Activated B cell treated with CpG ODN at 0.5 μM for 24 hours (primary cell): ENCODE data around the gene MED9. TPM values are rescaled to one million over a fixed set of nuclear protein-coding genes. Genes with fewer than 3 reads are reported as not detected.

Experiments
- ATAC-seq: fragments of 200-7000 bp; cut with Tn5 transposase; one replicate; pipeline ENCODE4 v1.10.0; 2021; ENCODE audit warnings: low read depth, mild to moderate bottlenecking, moderate library complexity
- CTCF ChIA-PET: fragments of 350-600 bp; sonication (Branson Sonifier 250); formaldehyde crosslinking; loops from one replicate; lab custom pipeline; 2021; ENCODE audit warnings: antibody characterized with exemption; lab: Charles Lee
- POLR2A ChIA-PET: fragments of 350-600 bp; sonication (Branson Sonifier 250); formaldehyde crosslinking; loops from one replicate; lab custom pipeline; 2021; ENCODE audit warnings: antibody characterized with exemption; lab: Charles Lee
- DNase-seq: peaks from one replicate; pipeline ENCODE4 v3.0.0; 2022
- H3K27ac Mint-ChIP-seq: one replicate; pipeline ENCODE4 v1.8.0; 2020; ENCODE audit warnings: mixed read lengths
- H3K27me3 Mint-ChIP-seq: one replicate; pipeline ENCODE4 v1.8.0; 2021; ENCODE audit warnings: mixed read lengths
- H3K36me3 Mint-ChIP-seq: one replicate; pipeline ENCODE4 v1.8.0; 2021; ENCODE audit warnings: low read depth, mixed read lengths
- H3K4me1 Mint-ChIP-seq: one replicate; pipeline ENCODE4 v1.8.0; 2021; ENCODE audit warnings: mixed read lengths
- H3K4me3 Mint-ChIP-seq: one replicate; pipeline ENCODE4 v1.8.0; 2020; ENCODE audit warnings: mild to moderate bottlenecking, mixed read lengths
- H3K9me3 Mint-ChIP-seq: one replicate; pipeline ENCODE4 v1.8.0; 2020; ENCODE audit warnings: mixed read lengths
- intact Hi-C: fragments of 100-400 bp; cut with micrococcal nuclease; formaldehyde crosslinking; loops from one replicate; pipeline ENCODE4 v1.15.1; 2024
- total RNA-seq: library from RNA; stranded (reverse); gene quantifications from 2 replicates; pipeline ENCODE4 v1.2.3, GENCODE V29; 2022
- TF ChIP-seq, protein P1 (sequence below): fragments of 200-600 bp; IDR thresholded peaks from one replicate; pipeline ENCODE4 v1.8.0; 2022; ENCODE audit warnings: antibody characterized with exemption, mild to moderate bottlenecking

The MED9 gene
- total RNA-seq, 1 donor from 2014 or later: 20.1 TPM

GRCh38 chr17:17538417-17539391 lies 61.9 kb downstream of the MED9 start:
- DNase-seq (no peak), ATAC-seq (no peak)
- Mint-ChIP-seq H3K4me3 (no peak overlapping the region), H3K4me1 (no peaks in the 10 kb centered on the region), H3K27ac (no peak overlapping the region), H3K27me3 (no peaks in the 10 kb centered on the region), H3K9me3 (no peaks in the 10 kb centered on the region), H3K36me3 (no peaks in the 10 kb centered on the region)
- ChIA-PET POLR2A (no interaction called here), CTCF (no interaction called here)
- intact Hi-C loops: no loop called here
- TF ChIP-seq, protein P1, sequence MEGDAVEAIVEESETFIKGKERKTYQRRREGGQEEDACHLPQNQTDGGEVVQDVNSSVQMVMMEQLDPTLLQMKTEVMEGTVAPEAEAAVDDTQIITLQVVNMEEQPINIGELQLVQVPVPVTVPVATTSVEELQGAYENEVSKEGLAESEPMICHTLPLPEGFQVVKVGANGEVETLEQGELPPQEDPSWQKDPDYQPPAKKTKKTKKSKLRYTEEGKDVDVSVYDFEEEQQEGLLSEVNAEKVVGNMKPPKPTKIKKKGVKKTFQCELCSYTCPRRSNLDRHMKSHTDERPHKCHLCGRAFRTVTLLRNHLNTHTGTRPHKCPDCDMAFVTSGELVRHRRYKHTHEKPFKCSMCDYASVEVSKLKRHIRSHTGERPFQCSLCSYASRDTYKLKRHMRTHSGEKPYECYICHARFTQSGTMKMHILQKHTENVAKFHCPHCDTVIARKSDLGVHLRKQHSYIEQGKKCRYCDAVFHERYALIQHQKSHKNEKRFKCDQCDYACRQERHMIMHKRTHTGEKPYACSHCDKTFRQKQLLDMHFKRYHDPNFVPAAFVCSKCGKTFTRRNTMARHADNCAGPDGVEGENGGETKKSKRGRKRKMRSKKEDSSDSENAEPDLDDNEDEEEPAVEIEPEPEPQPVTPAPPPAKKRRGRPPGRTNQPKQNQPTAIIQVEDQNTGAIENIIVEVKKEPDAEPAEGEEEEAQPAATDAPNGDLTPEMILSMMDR: no peak

DNA sequence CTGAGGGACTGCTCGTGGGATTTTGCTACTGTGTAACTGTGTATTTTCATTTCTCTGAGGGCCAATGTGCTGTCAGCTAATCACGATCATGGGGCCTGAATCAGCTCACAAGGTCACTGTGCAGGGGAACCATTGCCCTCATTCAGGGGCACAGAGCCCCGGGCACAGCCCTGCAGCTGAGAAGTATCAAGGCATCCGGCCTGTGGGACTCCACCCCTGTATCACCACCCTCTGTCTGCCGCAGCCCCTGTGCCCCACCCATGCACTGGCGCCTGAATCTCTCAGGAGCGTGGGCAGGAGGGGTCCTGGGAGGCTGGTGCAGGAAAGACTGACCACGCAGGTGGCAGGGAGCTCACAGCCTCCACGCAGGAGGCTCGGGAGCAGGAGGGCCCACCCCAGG lies 62.8 kb downstream of the MED9 start:
- ChIA-PET CTCF (no interaction called here), POLR2A (no interaction called here)
- DNase-seq (no peak), ATAC-seq (no peak)
- no peaks in the 10 kb centered on the region for H3K4me1 Mint-ChIP-seq
- intact Hi-C loops: no loop called here
- no peaks in the 10 kb centered on the region for H3K27me3 Mint-ChIP-seq
- TF ChIP-seq, protein P1: no peak
- H3K9me3 Mint-ChIP-seq: no peaks in the 10 kb centered on the region
- H3K36me3 Mint-ChIP-seq: no peaks in the 10 kb centered on the region
- H3K4me3 Mint-ChIP-seq: no peak overlapping the region
- no peak overlapping the region for H3K27ac Mint-ChIP-seq

- no peaks in the 10 kb centered on the region for H3K4me1 Mint-ChIP-seq
- POLR2A ChIA-PET: no interaction called here
- H3K27ac Mint-ChIP-seq: no peak overlapping the region
- H3K27me3 Mint-ChIP-seq: no peaks in the 10 kb centered on the region
- CTCF ChIA-PET: no interaction called here
- ATAC-seq (no peak), DNase-seq (no peak)
- intact Hi-C loops: no loop called here
- no peaks in the 10 kb centered on the region for H3K36me3 Mint-ChIP-seq
- no peak overlapping the region for H3K4me3 Mint-ChIP-seq
- no peaks in the 10 kb centered on the region for H3K9me3 Mint-ChIP-seq
- TF ChIP-seq, protein P1: no peak
Measured at GRCh38 chr17:17540278-17540906, 63.6 kb downstream of the MED9 start.

DNA sequence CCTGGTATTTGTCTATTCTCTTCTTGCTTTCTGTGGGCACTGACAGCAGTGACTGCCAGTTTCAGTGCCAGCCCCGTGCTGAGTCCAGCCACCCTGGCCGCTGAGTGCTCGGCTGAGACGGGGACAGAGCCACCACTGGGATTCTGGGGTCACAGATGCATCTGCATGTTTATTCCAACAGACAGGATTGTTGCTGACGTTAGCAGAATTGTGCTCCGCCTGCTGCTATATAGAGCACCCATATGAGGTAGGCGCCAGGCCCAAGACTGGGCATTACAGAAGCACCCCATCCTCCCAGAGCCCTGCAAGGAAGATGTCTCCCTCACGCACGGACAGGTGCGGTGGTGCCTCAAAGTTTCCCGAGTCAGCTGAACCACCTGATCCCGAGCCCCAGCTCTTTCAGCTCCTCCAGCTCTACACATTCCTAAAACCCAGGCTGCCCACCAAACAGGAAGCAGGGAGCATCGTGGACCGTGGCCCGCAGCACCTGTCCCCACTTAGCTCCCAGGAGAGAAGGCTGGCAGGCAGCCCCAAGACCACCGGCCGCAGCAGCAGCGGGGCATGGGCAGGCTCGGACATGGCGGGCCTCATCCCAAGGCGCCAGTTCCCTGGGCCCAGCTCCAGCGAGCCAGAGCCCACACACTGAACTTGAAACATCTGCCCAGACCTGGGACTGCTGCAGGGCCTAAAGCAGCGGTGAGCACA lies 64.3 kb downstream of the MED9 start:
- no peaks in the 10 kb centered on the region for H3K36me3 Mint-ChIP-seq
- no peaks in the 10 kb centered on the region for H3K4me1 Mint-ChIP-seq
- H3K4me3 Mint-ChIP-seq: no peak overlapping the region
- H3K9me3 Mint-ChIP-seq: no peaks in the 10 kb centered on the region
- no peak overlapping the region for H3K27ac Mint-ChIP-seq
- ATAC-seq (no peak), DNase-seq (no peak)
- ChIA-PET CTCF (no interaction called here), POLR2A (no interaction called here)
- TF ChIP-seq, protein P1: no peak
- no peaks in the 10 kb centered on the region for H3K27me3 Mint-ChIP-seq
- intact Hi-C loops: no loop called here

DNA sequence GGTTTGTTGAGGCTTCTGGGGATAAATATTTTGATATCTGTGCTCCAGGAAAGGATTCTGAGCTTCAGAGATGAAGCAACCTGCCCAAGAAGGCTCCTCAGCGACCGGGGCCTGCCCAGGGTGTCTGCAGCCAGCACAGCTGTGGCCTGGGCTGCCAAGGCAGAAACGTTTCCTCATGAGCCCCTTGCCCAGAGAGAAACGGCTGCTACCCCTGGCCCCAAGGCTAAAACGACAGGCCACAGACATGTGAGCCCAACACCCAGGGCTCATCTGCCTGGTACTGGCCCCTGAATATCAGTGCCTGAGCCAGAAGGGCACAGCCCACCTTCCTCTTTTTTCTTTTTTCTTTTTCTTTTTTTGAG lies 64.8 kb downstream of the MED9 start:
- ChIA-PET POLR2A (no interaction called here), CTCF (no interaction called here)
- no peak for DNase-seq
- Mint-ChIP-seq H3K4me3 (no peak overlapping the region), H3K9me3 (no peaks in the 10 kb centered on the region), H3K4me1 (no peaks in the 10 kb centered on the region), H3K36me3 (no peaks in the 10 kb centered on the region), H3K27ac (no peak overlapping the region), H3K27me3 (no peaks in the 10 kb centered on the region)
- intact Hi-C loops: no loop called here
- no peak for ATAC-seq
- TF ChIP-seq, protein P1: no peak
